Measurements from ENCODE around the gene ATP8B1.

The ATP8B1 gene

DNA sequence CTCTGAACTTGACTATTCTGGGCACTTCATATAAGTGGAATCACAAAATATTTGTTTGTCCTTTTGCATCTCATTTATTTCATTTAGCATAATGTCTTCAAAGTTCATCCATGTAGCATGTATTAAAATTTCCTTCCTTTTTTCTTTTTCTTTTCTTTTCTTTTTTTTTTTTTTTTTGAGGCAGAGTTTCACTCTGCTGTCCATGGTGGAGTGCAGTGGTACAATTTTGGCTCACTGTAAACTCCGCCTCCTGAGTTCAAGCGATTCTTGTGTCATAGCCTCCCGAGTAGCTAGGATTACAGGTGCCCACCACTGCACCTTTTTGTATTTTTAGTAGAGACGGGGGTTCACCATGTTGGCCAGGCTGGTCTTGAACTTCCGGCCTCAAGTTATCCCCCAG lies 11.9 kb downstream of the ATP8B1 start:
- DNase-seq: no peak

- no peak for DNase-seq
Observed at GRCh38 chr18:57790316-57790715, 12.8 kb downstream of the ATP8B1 start.

- DNase-seq: no peak
Observed at GRCh38 chr18:57789759-57790158, 13.4 kb downstream of the ATP8B1 start.

- no peak for DNase-seq
Observed at GRCh38 chr18:57789090-57789489, 14.0 kb downstream of the ATP8B1 start.

DNA sequence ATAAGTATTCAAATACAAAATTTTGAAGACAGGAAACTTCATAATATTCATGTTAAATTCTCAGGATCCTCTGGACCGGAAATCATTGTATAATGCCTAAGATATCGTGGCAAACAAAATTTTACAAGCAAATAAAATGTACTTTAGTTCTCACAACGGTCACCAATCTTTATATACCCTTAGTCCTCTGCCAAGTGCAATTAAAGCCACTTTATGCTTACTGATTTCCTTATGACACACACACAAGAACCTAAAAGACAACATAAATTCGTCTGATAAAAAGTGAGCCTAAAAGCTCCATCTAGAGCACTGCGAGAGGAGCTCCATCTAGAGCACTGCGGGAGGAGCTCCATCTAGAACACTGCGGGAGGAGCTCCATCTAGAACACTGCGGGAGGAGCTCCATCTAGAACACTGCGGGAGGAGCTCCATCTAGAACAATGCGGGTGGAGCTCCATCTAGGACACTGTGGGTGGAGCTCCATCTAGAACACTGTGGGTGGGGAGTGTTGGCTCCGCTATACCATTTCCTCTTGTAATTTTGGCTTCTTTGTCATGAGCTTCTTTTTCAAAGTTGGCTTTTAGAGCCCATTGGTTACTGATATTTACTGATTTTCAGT lies 15.9 kb downstream of the ATP8B1 start:
- no peak for DNase-seq

GRCh38 chr18:57785751-57786437 lies 17.2 kb downstream of the ATP8B1 start:
- DNase-seq: no peak

- DNase-seq: no peak
Observed at GRCh38 chr18:57784801-57785114, 18.4 kb downstream of the ATP8B1 start.

DNA sequence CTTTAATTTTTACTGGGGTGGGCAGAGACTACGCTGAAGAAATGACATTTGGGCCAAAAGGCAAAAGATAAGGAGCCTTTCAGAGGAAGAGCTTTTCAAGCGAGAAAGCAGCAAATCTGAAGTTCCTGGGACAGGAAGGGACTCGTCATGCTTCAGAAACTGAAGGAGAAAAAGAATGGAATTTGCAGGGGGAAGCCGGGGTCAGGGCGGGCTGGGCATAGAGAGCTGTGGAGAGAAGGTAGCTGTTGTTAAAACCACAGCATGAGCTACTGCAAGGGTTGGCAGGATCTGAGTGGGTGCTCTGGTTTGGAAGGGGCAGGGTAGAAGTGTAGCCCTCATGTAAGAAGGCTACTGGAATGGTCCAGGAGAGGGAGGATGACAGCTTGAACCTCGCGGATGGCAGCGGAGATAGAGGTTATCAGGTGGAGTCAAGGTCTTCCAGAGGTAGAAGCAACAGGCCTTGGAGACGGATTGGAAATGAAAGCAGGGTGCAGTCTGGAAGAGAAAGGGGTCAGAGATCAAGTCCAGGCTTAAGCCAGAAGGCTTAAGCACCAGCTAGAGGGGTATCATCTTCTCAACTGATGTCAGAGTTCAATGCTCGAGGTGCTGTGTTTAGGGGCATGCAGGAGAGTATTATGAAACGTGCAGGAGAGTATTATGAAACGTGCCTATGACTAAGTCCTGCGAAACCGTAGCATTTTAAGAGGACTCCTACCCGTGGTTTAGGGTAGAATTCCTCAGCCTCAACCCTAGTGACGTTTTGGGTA lies 18.9 kb downstream of the ATP8B1 start:
- no peak for DNase-seq

DNA sequence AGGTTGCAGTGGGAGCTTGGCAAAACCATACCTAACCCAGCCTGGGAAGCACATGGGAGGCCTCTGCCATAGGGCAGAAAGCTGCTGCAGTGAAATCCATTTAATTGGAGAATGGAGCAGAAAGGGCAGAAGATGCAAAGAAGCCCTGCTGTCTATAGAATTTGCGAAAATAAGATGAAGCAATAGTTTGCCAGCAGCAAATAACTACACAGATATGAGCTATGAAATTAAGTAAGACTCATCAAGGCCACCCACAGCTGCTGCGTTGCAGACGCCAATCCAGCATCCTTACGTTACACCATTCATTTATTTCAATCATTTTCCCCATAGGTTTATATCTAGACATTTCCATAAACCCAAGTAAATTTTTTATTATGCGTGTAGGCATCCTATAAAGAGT lies 21.1 kb downstream of the ATP8B1 start:
- no peak for DNase-seq

GRCh38 chr18:57780706-57781347 lies 22.3 kb downstream of the ATP8B1 start:
- DNase-seq: no peak

DNA sequence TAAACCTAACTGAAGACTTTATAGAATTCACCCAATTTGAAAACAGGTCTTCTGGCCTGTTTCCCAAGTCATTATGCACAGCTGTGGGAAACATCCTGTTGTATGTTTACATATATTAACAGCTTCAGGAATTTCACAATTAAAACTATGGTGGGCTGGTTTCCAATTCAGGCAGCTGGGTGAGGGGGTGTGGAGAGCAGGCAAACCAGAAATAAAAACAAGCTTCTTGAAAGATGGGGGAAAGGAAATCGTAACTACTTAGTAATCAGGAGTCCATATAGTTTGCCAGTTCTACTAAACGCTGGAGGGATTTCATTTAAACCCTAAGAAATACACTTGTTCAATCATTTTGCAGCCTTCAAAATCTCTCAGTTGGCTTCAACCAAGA lies 22.8 kb downstream of the ATP8B1 start:
- peak; percentile 30 for DNase-seq

DNA sequence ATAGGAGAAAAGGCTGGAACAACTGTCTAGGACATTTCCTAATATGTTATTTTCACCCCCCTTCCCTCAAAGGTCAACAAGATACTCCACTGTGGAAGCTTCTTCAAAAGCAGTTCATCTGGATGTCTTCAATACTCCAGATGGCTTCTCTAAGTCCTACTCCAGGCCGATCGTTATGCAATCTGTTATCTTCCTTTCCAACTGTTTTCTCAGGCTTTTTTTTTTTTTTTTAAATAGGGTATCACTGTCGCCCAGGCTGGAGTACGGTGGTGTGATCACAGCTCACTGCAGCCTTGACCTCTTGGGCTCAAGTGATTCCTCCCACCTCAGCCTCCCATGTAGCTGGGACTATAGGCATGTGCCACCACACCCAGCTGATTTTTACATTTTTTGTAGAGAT lies 26.3 kb downstream of the ATP8B1 start:
- no peak for DNase-seq

DNA sequence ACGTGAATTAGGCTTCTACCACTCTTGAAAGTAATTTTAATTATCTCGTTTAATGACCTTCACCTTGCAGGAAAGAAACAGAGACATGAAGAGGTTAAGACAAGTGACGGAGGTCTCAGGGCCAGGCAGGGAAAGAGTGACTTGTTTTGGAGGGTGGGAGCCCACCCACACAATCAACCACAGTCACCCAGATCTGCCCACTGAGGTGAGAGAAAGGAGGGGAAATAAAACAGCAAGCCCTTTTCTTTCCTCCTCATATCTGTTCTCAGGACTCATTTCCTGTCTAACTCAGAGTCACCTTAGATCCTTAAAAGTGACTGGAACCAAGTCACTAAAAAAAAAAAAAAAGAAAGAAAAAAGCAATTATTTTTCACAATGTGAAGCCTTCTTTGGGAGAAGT lies 26.8 kb downstream of the ATP8B1 start:
- DNase-seq: no peak

DNA sequence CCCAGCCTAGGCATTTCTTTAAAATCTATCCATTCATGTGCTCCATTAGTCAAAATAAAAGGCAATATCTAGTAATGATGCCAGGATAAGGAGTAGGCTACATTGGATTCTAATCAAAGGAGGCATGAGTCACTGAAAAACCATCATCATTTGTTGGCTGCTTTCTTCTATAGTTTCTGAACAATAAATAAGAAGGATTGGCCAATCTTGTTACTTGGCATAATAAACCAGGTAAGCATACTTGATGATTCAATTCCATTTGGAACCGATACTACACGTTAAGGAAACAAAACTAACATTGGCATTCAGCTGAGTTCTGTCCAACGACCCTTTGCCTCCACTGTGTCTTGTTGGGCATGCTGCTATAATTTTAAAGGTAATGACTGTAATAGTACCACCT lies 27.2 kb downstream of the ATP8B1 start:
- no peak for DNase-seq

- DNase-seq: peak; percentile 16
Observed at GRCh38 chr18:57772387-57772799, 30.7 kb downstream of the ATP8B1 start.

DNA sequence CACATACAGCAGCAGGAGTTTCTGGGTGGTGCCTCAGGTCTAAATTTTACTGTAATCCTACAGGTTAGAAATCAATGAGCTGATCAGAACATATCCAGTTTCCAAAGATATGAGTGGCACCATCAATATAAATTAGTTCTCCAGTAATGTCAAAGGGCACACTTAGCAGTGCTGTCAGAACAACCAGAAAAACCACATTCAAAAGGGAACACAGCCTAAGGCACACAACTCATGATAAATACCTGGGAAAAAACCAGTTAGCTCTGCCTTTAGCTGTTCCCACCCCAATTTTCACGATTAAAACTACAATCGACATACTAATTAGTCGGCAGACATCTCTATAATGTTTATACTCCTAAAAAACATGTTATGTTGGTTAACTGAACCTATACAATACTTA lies 31.5 kb downstream of the ATP8B1 start:
- no peak for DNase-seq

DNA sequence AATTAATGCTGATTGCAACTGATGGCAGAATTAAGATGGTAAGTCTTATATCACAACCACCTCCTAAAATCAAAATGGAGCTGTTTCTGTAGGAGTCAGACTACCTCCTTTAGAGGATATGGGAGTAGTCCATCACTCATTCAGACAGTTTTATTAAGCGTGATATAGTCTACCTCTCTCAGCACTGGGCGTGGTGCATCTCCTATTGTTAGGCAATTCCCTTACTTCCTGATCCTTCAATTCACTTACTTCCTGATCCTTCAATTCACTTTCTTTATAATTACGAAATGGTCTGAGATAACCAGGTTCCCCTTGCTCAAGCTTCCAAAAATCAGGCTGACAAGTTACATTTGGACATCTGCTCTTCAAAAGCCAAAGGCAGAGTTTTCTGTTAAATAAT lies 31.9 kb downstream of the ATP8B1 start:
- peak; percentile 36 for DNase-seq

- peak; percentile 56 for DNase-seq
Observed at GRCh38 chr18:57768537-57769326, 34.4 kb downstream of the ATP8B1 start.

DNA sequence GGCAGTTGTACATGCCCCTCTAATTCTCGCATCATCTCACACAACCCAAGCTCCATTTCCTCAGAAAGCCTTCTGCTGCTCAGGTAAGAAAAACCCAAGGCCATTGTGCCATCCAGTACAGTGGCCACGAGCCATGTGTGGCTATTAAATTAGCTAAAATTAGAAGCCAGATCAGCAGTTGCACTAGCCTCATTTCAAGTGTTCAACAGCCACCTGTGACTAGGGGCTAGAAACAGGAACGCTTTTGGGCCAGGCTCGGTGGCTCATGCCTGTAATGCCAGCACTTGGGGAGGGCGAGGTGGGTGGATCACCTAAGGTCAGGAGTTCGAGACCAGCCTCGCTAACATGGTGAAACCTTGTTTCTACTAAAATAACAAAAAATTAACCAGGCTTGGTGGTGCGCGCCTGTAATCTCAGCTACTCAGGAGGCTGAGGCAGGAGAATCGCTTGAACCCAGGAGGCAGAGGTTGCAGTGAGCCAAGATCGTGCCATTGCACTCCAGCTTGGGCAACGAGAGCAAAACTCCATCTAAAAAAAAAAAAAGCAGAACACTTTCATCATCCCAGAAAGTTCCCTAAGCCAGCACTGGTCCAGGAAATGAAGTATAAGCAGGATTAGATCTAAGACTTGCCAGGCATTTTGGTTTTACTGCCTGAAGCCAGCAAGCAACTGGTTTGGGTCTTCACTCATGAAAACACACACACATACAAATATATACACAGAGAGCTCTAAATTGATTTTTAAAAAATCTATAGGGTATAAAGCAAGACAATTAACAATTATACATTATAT lies 35.7 kb downstream of the ATP8B1 start:
- DNase-seq: no peak

- no peak for DNase-seq
Observed at GRCh38 chr18:57764995-57765394, 38.1 kb downstream of the ATP8B1 start.

- DNase-seq: no peak
Observed at GRCh38 chr18:57764087-57764486, 39.0 kb downstream of the ATP8B1 start.

DNA sequence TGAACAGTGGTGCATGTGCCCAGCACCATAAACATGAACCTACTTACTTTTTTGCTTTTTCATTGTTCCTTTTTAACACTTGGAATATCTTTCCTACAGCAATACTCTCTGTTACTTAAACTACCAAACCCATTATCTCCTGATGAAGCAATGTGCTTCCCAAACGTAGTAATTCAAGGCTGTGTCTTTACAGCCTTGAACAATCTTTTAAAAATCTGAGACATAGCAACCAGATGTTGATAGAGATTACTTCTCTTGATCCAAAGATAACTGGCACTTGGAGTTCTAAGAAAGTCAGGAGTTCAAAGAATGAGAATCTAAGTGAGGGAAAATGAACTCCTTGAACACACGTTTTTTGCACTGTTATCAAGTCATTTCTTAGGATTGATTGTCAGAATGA lies 40.4 kb downstream of the ATP8B1 start:
- no peak for DNase-seq

All from NCI-H2029 (cell line).